K562 (cell line): ENCODE data around the gene RARS1. TPM values are rescaled to one million over a fixed set of nuclear protein-coding genes. Genes with fewer than 3 reads are reported as not detected.

Source experiments
- BCOR ChIP-seq: fragments of 450-650 bp; IDR thresholded peaks from 2 replicates; pipeline ENCODE4 v1.6.1; 2016
- CBX3 ChIP-seq, 2 experiments: IDR thresholded peaks; 1 replicate in 1 of 2; 2 replicates in 1 of 2; pipeline ENCODE4 v1.6.1; 2012; ENCODE audit warnings: inconsistent platforms in 2 of 2, low read length in 2 of 2, borderline replicate concordance in 1 of 2, control low read depth in 1 of 2
- CREM ChIP-seq: IDR thresholded peaks from 2 replicates; pipeline ENCODE4 v1.6.1; 2014; ENCODE audit warnings: antibody characterized with exemption, low read depth
- DMBX1 ChIP-seq: fragments of 250-450 bp; sonication (Bioruptor Pico); IDR thresholded peaks from 2 replicates; pipeline ENCODE4 v1.8.0; 2022; ENCODE audit warnings: inconsistent platforms, mild to moderate bottlenecking, moderate library complexity, borderline replicate concordance
- GABPB1 ChIP-seq: sonication (generic); formaldehyde crosslinking; IDR thresholded peaks from 2 replicates; pipeline ENCODE4 v1.8.0; 2022; ENCODE audit warnings: mild to moderate bottlenecking, missing genetic modification reagents
- HNRNPLL ChIP-seq: fragments of 200-400 bp; formaldehyde crosslinking; IDR thresholded peaks from 2 replicates; pipeline ENCODE4 v1.6.1; 2017; ENCODE audit warnings: low read length, low read depth, mild to moderate bottlenecking; ENCODE audit not compliant: poor library complexity, severe bottlenecking
- KDM4B ChIP-seq, 2 experiments: fragments of 450-650 bp in 1 of 2; sonication (generic) in 1 of 2; IDR thresholded peaks; 2 replicates each; pipeline ENCODE4 v1.6.1; 2016 to 2017; ENCODE audit warnings: borderline replicate concordance in 2 of 2, antibody characterized with exemption in 1 of 2, low read depth in 1 of 2, mild to moderate bottlenecking in 1 of 2
- NR1H2 ChIP-seq: sonication (generic); formaldehyde crosslinking; IDR thresholded peaks from 2 replicates; pipeline ENCODE4 v1.4.0; 2020; ENCODE audit warnings: mild to moderate bottlenecking, missing genetic modification reagents
- NUFIP1 ChIP-seq: fragments of 450-650 bp; IDR thresholded peaks from 2 replicates; pipeline ENCODE4 v1.6.1; 2018; ENCODE audit not compliant: partially characterized antibody
- PHB2 ChIP-seq: fragments of 450-650 bp; IDR thresholded peaks from 2 replicates; pipeline ENCODE4 v1.6.1; 2017; ENCODE audit warnings: low read depth
- PHF20 ChIP-seq: fragments of 450-650 bp; IDR thresholded peaks from 2 replicates; pipeline ENCODE4 v1.6.1; 2018; ENCODE audit not compliant: partially characterized antibody
- POLR2A ChIP-seq: fragments of 450-650 bp; conservative IDR thresholded peaks from 2 replicates; pipeline ENCODE4 v1.6.1; 2016
- POLR2G ChIP-seq: fragments of 200-400 bp; formaldehyde crosslinking; IDR thresholded peaks from 2 replicates; pipeline ENCODE4 v1.6.1; 2017; ENCODE audit warnings: low read depth, mild to moderate bottlenecking, antibody characterized with exemption, low read length, moderate library complexity
- SIN3B ChIP-seq: fragments of 450-650 bp; IDR thresholded peaks from 2 replicates; pipeline ENCODE4 v1.6.1; 2017; ENCODE audit warnings: low read depth, mild to moderate bottlenecking, moderate library complexity
- SOX6 ChIP-seq: fragments of 450-650 bp; IDR thresholded peaks from 2 replicates; pipeline ENCODE4 v1.6.1; 2014; ENCODE audit warnings: mild to moderate bottlenecking
- SP2 ChIP-seq: IDR thresholded peaks from 2 replicates; pipeline ENCODE4 v1.6.1; 2011; ENCODE audit warnings: mild to moderate bottlenecking, low read depth, low read length, moderate library complexity; ENCODE audit not compliant: poor library complexity, severe bottlenecking; ENCODE audit errors: extremely low read depth
- XRCC5 ChIP-seq: fragments of 200-400 bp; formaldehyde crosslinking; IDR thresholded peaks from 2 replicates; pipeline ENCODE4 v1.6.1; 2017; ENCODE audit warnings: low read depth, mild to moderate bottlenecking, low read length
- ZBTB7A ChIP-seq: IDR thresholded peaks from 2 replicates; pipeline ENCODE4 v1.6.1; 2011; ENCODE audit warnings: low read depth, mild to moderate bottlenecking, low read length, moderate library complexity, borderline replicate concordance; ENCODE audit not compliant: control insufficient read depth
- ZNF717 ChIP-seq: fragments of 250-450 bp; sonication (Bioruptor Pico); IDR thresholded peaks from 2 replicates; pipeline ENCODE4 v1.5.0; 2021
- ZNF766 ChIP-seq: fragments of 200-800 bp; sonication (Bioruptor generic); conservative IDR thresholded peaks from 2 replicates; pipeline ENCODE4 v1.6.1; 2016; ENCODE audit warnings: missing genetic modification characterization, missing compliant biosample characterization
- ZZZ3 ChIP-seq: fragments of 450-650 bp; IDR thresholded peaks from 2 replicates; pipeline ENCODE4 v1.6.1; 2016; ENCODE audit warnings: antibody characterized with exemption, mild to moderate bottlenecking, moderate library complexity
- polyA plus RNA-seq, 8 experiments: library from polyadenylated mRNA; depleted of rRNA in 4 of 8; stranded (reverse) in 5 of 8; unstranded in 3 of 8; fragments of >200 nt; fragmentation: Nextera tagmentation in 2 of 8; fragmentation: Illumina TruSeq in 1 of 8; extraction: Ambion mirVana in 2 of 8; extraction: Trizol in 1 of 8; gene quantifications; 2 replicates each; pipeline versions ENCODE4 v1.2.1 to v1.2.3, GENCODE V29; 2011 to 2014; ENCODE audit warnings: inconsistent platforms in 1 of 8, missing spikeins in 1 of 8
- total RNA-seq, 7 experiments: library from RNA; depleted of rRNA in 6 of 7; stranded (reverse); fragments of >200 nt in 6 of 7; fragmentation: Illumina TruSeq in 2 of 7; extraction: Trizol in 2 of 7; gene quantifications; 2 replicates each; pipeline versions ENCODE4 v1.2.1 to v1.2.3, GENCODE V29; 2011 to 2021; ENCODE audit warnings: low replicate concordance in 1 of 7
- TF ChIP-seq, protein P1 (sequence below), 3 experiments: fragments of 200-800 bp in 1 of 3; fragments of 250-450 bp in 1 of 3; fragments of 450-650 bp in 1 of 3; sonication (Bioruptor Pico) in 1 of 3; sonication (Bioruptor generic) in 1 of 3; formaldehyde crosslinking in 1 of 3; IDR thresholded peaks; 2 replicates each; pipeline versions ENCODE4 v1.6.1 to v1.8.0; 2016 to 2022; ENCODE audit warnings: mild to moderate bottlenecking in 2 of 3, missing genetic modification characterization in 2 of 3, missing compliant biosample characterization in 1 of 3, moderate library complexity in 1 of 3
- TF ChIP-seq, protein P2 (sequence below): sonication (generic); formaldehyde crosslinking; IDR thresholded peaks from 2 replicates; pipeline ENCODE4 v1.8.0; 2022; ENCODE audit warnings: missing genetic modification reagents, mild to moderate bottlenecking, moderate library complexity, borderline replicate concordance
- TF ChIP-seq, protein P3 (sequence below), 2 experiments: fragments of 450-650 bp in 1 of 2; sonication (generic) in 1 of 2; formaldehyde crosslinking; conservative IDR thresholded peaks; 2 replicates each; pipeline versions ENCODE4 v1.4.0 to v1.8.1; 2020 to 2022; ENCODE audit warnings: mild to moderate bottlenecking in 1 of 2, missing genetic modification reagents in 1 of 2

Gene RARS1
- total and polyA plus RNA-seq, 9 of the 15 experiments (the other 6 are each of a cell fraction or from before 2014, with no cell fraction given): 109 to 196 (median 139) TPM

DNA sequence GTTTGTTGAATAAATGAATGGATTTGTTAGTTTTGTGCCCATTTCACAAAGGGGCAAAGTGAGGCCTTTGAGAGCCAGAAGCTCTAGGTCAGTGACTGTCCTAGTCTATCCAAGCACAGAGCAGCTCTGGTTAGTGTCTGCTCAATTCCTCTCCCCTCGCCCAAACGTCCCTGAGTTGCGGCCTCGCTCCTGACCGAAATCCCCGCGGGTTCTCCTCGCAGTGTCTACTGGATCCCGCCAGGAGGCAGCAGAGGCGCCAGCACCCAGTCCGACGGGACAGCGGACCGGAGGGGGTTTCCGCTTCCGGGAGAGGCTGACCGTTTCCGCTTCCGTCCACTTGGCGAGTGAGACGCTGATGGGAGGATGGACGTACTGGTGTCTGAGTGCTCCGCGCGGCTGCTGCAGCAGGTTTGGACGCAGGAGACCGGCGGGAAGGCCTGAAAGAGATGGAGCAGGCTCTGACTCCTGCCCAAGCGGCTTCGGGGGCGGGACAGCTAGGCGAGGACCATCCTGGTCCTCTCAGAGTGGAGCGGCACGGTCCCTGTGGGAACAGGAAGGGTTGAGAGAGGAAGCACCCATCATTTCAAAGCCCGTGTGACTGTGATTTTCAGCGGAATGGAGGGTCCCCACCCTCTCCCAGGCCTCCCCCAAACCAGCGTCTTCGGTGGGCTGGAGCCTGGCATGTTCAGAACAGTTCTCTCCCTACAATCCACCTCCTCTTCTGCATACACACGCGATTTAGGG, at the start of gene RARS1 (continued):
- TF ChIP-seq ZZZ3: no peak; the same call in 1 of the 2 replicates
- no peak for TF ChIP-seq HNRNPLL
- TF ChIP-seq SP2: peak; percentile 57
- peak; percentile 99 for TF ChIP-seq GABPB1 (CRISPR knock-in tag)
- peak in 1 of 2 experiments; percentile 79; a peak in 2 of 3 replicates for TF ChIP-seq CBX3 (IDR thresholded peaks at IDR 0.05; ENCODE audit: borderline replicate concordance in 1 of 2, low read length in 2 of 2)
- peak; percentile 96 for TF ChIP-seq XRCC5
- TF ChIP-seq BCOR: peak; percentile 66; the same call in 1 of the 2 replicates
- TF ChIP-seq NUFIP1: no peak
- TF ChIP-seq, protein P1, sequence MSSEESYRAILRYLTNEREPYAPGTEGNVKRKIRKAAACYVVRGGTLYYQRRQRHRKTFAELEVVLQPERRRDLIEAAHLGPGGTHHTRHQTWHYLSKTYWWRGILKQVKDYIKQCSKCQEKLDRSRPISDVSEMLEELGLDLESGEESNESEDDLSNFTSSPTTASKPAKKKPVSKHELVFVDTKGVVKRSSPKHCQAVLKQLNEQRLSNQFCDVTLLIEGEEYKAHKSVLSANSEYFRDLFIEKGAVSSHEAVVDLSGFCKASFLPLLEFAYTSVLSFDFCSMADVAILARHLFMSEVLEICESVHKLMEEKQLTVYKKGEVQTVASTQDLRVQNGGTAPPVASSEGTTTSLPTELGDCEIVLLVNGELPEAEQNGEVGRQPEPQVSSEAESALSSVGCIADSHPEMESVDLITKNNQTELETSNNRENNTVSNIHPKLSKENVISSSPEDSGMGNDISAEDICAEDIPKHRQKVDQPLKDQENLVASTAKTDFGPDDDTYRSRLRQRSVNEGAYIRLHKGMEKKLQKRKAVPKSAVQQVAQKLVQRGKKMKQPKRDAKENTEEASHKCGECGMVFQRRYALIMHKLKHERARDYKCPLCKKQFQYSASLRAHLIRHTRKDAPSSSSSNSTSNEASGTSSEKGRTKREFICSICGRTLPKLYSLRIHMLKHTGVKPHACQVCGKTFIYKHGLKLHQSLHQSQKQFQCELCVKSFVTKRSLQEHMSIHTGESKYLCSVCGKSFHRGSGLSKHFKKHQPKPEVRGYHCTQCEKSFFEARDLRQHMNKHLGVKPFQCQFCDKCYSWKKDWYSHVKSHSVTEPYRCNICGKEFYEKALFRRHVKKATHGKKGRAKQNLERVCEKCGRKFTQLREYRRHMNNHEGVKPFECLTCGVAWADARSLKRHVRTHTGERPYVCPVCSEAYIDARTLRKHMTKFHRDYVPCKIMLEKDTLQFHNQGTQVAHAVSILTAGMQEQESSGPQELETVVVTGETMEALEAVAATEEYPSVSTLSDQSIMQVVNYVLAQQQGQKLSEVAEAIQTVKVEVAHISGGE (CRISPR knock-in tag; IDR thresholded peaks at IDR 0.05): peak; percentile 76 to 95 (median 84); a peak in 5 of 6 replicates
- TF ChIP-seq PHB2: 0 out of 2 replicates have a peak, but pooled peaks have one; percentile 37
- no peak; the same call in 1 of the 2 replicates for TF ChIP-seq ZBTB7A
- TF ChIP-seq, protein P2, sequence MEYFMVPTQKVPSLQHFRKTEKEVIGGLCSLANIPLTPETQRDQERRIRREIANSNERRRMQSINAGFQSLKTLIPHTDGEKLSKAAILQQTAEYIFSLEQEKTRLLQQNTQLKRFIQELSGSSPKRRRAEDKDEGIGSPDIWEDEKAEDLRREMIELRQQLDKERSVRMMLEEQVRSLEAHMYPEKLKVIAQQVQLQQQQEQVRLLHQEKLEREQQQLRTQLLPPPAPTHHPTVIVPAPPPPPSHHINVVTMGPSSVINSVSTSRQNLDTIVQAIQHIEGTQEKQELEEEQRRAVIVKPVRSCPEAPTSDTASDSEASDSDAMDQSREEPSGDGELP: peak; percentile 81
- no peak for TF ChIP-seq ZNF717 (CRISPR knock-in tag)
- TF ChIP-seq, protein P3, sequence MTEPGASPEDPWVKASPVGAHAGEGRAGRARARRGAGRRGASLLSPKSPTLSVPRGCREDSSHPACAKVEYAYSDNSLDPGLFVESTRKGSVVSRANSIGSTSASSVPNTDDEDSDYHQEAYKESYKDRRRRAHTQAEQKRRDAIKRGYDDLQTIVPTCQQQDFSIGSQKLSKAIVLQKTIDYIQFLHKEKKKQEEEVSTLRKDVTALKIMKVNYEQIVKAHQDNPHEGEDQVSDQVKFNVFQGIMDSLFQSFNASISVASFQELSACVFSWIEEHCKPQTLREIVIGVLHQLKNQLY (CRISPR knock-in tag; conservative IDR thresholded peaks at IDR 0.05): no peak
- no peak for TF ChIP-seq ZNF766 (CRISPR knock-in tag)
- peak; percentile 89 for TF ChIP-seq SIN3B
- TF ChIP-seq KDM4B (IDR thresholded peaks at IDR 0.05; ENCODE audit: borderline replicate concordance in 2 of 2, low read depth in 1 of 2): peak in 1 of 2 experiments; percentile 99; a peak in 2 of 4 replicates
- TF ChIP-seq SOX6: peak; percentile 44; the same call in 1 of the 2 replicates
- TF ChIP-seq POLR2A: peak; percentile 98
- peak; percentile 95 for TF ChIP-seq POLR2G
- no peak for TF ChIP-seq DMBX1 (CRISPR knock-in tag)
- TF ChIP-seq NR1H2 (CRISPR knock-in tag): no peak
- peak; percentile 87 for TF ChIP-seq CREM
- TF ChIP-seq PHF20: peak; percentile 93
